DND-41 (cell line): ENCODE measurements around the gene HDLBP.

Experiments used
- ATAC-seq: fragments of 200-7000 bp; cut with Tn5 transposase; 3 replicates; pipeline ENCODE4 v1.9.1; 2021; ENCODE audit warnings: low read depth; ENCODE audit not compliant: insufficient read depth
- DNase-seq: peaks from one replicate; pipeline ENCODE4 v3.0.0-alpha.2; 2020
- H2AFZ ChIP-seq: 2 replicates; pipeline ENCODE4 v1.6.0; 2012; ENCODE audit warnings: low read depth, low read length
- H3K27ac ChIP-seq: 2 replicates; pipeline ENCODE4 v1.5.1; 2012; ENCODE audit warnings: low read length, inconsistent platforms
- H3K27me3 ChIP-seq: fragments of 200-600 bp; sonication (generic); 2 replicates; pipeline ENCODE4 v1.6.0; 2012; ENCODE audit warnings: low read length, mild to moderate bottlenecking, inconsistent platforms; ENCODE audit not compliant: insufficient read depth, poor library complexity
- H3K36me3 ChIP-seq: 2 replicates; pipeline ENCODE4 v1.5.1; 2012; ENCODE audit warnings: low read length, inconsistent platforms; ENCODE audit not compliant: insufficient read depth
- H3K4me1 ChIP-seq: 2 replicates; pipeline ENCODE4 v1.5.1; 2012; ENCODE audit warnings: mild to moderate bottlenecking, low read length; ENCODE audit not compliant: insufficient read depth
- H3K4me2 ChIP-seq: 2 replicates; pipeline ENCODE4 v1.6.0; 2012; ENCODE audit warnings: mild to moderate bottlenecking, moderate library complexity, low read length, inconsistent platforms; ENCODE audit not compliant: insufficient read depth
- H3K4me3 ChIP-seq, 2 experiments: fragments of 200-600 bp in 1 of 2; shearing (Covaris generic) in 1 of 2; 2 replicates each; pipeline ENCODE4 v1.5.1; 2012 to 2016; ENCODE audit warnings: inconsistent platforms in 2 of 2, low read length in 2 of 2, mild to moderate bottlenecking in 2 of 2, low read depth in 1 of 2, moderate library complexity in 1 of 2
- H3K79me2 ChIP-seq: 2 replicates; pipeline ENCODE4 v1.6.0; 2012; ENCODE audit warnings: low read length, inconsistent platforms; ENCODE audit not compliant: insufficient read depth
- H3K9ac ChIP-seq: 2 replicates; pipeline ENCODE4 v1.6.0; 2012; ENCODE audit warnings: low read depth, mild to moderate bottlenecking, inconsistent platforms, low read length, moderate library complexity
- H3K9me3 ChIP-seq: 2 replicates; pipeline ENCODE4 v1.5.1; 2012; ENCODE audit warnings: low read length, moderate library complexity, mild to moderate bottlenecking, inconsistent platforms; ENCODE audit not compliant: insufficient read depth, severe bottlenecking
- H4K20me1 ChIP-seq: 2 replicates; pipeline ENCODE4 v1.6.0; 2012; ENCODE audit warnings: low read length; ENCODE audit not compliant: insufficient read depth
- CTCF ChIP-seq: IDR thresholded peaks from 2 replicates; pipeline ENCODE4 v1.5.1; 2012; ENCODE audit warnings: borderline replicate concordance, low read length, moderate library complexity, mild to moderate bottlenecking; ENCODE audit not compliant: poor library complexity, severe bottlenecking; ENCODE audit errors: extremely low read depth
- EZH2 ChIP-seq: IDR thresholded peaks from 3 replicates; pipeline ENCODE4 v1.6.1; 2012; ENCODE audit warnings: borderline replicate concordance, low read depth, mild to moderate bottlenecking, moderate library complexity, low read length, inconsistent platforms; ENCODE audit not compliant: severe bottlenecking

The HDLBP gene, protein sequence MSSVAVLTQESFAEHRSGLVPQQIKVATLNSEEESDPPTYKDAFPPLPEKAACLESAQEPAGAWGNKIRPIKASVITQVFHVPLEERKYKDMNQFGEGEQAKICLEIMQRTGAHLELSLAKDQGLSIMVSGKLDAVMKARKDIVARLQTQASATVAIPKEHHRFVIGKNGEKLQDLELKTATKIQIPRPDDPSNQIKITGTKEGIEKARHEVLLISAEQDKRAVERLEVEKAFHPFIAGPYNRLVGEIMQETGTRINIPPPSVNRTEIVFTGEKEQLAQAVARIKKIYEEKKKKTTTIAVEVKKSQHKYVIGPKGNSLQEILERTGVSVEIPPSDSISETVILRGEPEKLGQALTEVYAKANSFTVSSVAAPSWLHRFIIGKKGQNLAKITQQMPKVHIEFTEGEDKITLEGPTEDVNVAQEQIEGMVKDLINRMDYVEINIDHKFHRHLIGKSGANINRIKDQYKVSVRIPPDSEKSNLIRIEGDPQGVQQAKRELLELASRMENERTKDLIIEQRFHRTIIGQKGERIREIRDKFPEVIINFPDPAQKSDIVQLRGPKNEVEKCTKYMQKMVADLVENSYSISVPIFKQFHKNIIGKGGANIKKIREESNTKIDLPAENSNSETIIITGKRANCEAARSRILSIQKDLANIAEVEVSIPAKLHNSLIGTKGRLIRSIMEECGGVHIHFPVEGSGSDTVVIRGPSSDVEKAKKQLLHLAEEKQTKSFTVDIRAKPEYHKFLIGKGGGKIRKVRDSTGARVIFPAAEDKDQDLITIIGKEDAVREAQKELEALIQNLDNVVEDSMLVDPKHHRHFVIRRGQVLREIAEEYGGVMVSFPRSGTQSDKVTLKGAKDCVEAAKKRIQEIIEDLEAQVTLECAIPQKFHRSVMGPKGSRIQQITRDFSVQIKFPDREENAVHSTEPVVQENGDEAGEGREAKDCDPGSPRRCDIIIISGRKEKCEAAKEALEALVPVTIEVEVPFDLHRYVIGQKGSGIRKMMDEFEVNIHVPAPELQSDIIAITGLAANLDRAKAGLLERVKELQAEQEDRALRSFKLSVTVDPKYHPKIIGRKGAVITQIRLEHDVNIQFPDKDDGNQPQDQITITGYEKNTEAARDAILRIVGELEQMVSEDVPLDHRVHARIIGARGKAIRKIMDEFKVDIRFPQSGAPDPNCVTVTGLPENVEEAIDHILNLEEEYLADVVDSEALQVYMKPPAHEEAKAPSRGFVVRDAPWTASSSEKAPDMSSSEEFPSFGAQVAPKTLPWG (N-terminal part only)

DNA sequence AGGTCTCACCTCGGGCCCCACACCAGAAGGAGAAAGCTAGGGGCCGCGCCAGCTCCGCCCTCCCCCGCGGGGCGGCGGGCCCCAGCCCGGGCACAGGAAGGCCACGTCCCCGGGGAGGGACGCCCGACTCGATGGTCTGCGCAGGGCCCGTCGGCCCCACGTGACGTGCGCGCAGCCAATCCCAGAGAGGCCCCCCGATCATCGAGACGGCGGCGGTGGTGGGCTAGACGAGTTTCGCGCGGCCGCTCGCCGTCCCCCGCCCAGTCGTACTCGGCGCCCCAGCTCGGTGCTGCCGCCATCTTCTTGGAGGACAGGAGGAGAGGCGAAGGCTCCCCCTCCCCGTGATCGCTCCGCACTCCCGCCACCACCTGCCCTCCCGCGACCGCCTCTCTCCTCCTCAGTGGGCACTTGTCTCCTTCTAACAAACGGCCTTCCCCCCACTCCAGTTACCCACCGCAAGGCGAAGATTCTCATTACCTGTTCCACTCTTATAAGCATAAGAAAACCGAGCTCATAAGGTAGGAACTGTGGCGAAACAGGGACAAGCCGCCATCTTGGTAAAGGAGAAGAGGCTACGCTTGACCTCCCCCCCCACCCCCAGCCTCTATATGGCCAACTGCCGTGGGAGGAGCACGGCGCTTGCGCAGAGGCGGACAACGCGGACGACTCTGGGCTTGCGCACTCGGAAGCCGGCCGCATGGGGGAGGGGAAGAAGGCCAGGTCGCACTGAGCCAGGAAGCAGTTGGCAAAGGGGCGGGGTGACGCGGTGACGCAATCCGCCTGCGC is at the start of gene HDLBP:
TSS of gene HDLBP (minus strand) at position 580 of the 786 bp plus-strand sequence. CDS start 48,803 bp downstream, outside the sequence.
- no peaks in the 10 kb centered on the region for H3K9me3 ChIP-seq
- TF ChIP-seq CTCF: peak; percentile 87
- TF ChIP-seq EZH2: no peak
- peaks cover 96% of the 10 kb centered on the region for H3K79me2 ChIP-seq
- peak within 1 kb of the TSS; percentile 75 to 88 for H3K4me3 ChIP-seq
- H3K4me2 ChIP-seq: peak within 1 kb of the TSS; percentile 72
- DNase-seq (peak; percentile 100), ATAC-seq (peak; percentile 83)
- no peaks in the 10 kb centered on the region for H3K27me3 ChIP-seq
- peak within 1 kb of the TSS; percentile 86 for H2AFZ ChIP-seq
- H3K36me3 ChIP-seq: peaks cover 24% of the 10 kb centered on the region
- peaks cover 79% of the 10 kb centered on the region for H3K4me1 ChIP-seq
- H3K27ac ChIP-seq: peak within 1 kb of the TSS; percentile 99
- peak within 1 kb of the TSS; percentile 82 for H3K9ac ChIP-seq
- H4K20me1 ChIP-seq: peaks cover 51% of the 10 kb centered on the region

- Histone ChIP-seq H3K27me3 (no peaks in the 10 kb centered on the region), H3K9ac (no peak overlapping the region), H3K4me3 (no peak overlapping the region), H3K9me3 (no peaks in the 10 kb centered on the region), H4K20me1 (peaks cover 36% of the 10 kb centered on the region; the same call in 1 of the 2 replicates), H3K27ac (no peak overlapping the region), H3K4me1 (no peaks in the 10 kb centered on the region), H2AFZ (no peak overlapping the region), H3K79me2 (peaks cover 76% of the 10 kb centered on the region), H3K36me3 (0 out of 2 replicates have a peak, but pooled peaks cover 4% of the 10 kb centered on the region), H3K4me2 (no peak overlapping the region)
- no peak for DNase-seq
- ATAC-seq: no peak
- no peak for TF ChIP-seq EZH2
Measured at GRCh38 chr2:241364781-241365180, 49.3 kb upstream of the HDLBP start.

DNA sequence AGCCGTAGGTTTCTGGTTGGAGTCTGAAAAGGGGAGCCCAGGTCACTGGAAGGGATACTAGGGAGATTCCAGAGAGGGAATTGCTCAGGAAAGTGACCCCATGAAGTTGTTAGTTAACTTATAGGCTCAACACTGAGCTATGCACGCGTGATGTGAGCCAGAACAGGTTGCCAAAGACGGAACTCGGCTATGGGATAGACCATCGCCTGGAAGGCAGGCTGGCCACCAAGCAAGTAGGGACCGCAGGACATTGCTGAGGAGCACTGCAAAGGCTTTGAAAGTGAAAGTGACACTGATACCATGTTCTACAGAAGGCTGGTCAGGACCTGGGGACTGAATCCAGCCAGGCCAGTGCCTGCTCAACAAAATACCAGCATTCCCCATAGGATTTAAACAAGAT is 48.0 kb upstream of the HDLBP start:
- Histone ChIP-seq H3K4me1 (peaks cover 5% of the 10 kb centered on the region; the same call in 1 of the 2 replicates), H3K9ac (no peak overlapping the region), H3K79me2 (peaks cover 79% of the 10 kb centered on the region), H4K20me1 (peaks cover 48% of the 10 kb centered on the region; the same call in 1 of the 2 replicates), H3K27me3 (no peaks in the 10 kb centered on the region), H3K36me3 (0 out of 2 replicates have a peak, but pooled peaks cover 4% of the 10 kb centered on the region), H3K4me2 (no peak overlapping the region), H3K4me3 (no peak overlapping the region), H2AFZ (no peak overlapping the region), H3K9me3 (no peaks in the 10 kb centered on the region), H3K27ac (no peak overlapping the region)
- DNase-seq (no peak), ATAC-seq (no peak)
- TF ChIP-seq EZH2 (no peak), CTCF (no peak)
